ENCODE data around the gene SYT8.

- TF ChIP-seq CTCF (IDR thresholded peaks at IDR 0.05) = no peak
- no peak for TF ChIP-seq POLR2A (IDR thresholded peaks at IDR 0.05)
- no peak for TF ChIP-seq POLR2AphosphoS5 (IDR thresholded peaks at IDR 0.05)
Measured at GRCh38 chr11:1836011-1836945, 1.5 kb downstream of the SYT8 start.

All from prostate gland (tissue), 2 donors.